H9 (cell line): ENCODE data around the gene IQCE. TPM values are rescaled to one million over a fixed set of nuclear protein-coding genes. Genes with fewer than 3 reads are reported as not detected.

ENCODE experiments used
- DNase-seq: peaks from one replicate; pipeline ENCODE4 v3.0.0-alpha.2; 2017
- H2AFZ ChIP-seq: one replicate; pipeline ENCODE4 v1.6.1; 2013; ENCODE audit warnings: mild to moderate bottlenecking, low read length, control low read depth, moderate library complexity
- H2AK5ac ChIP-seq: 2 replicates; pipeline ENCODE4 v1.6.1; 2013; ENCODE audit warnings: low read length, control low read depth, mixed read lengths; ENCODE audit not compliant: insufficient read length
- H2BK120ac ChIP-seq: one replicate; pipeline ENCODE4 v1.6.1; 2013; ENCODE audit warnings: low read depth, mild to moderate bottlenecking, low read length, control low read depth, inconsistent platforms; ENCODE audit not compliant: poor library complexity, severe bottlenecking
- H2BK12ac ChIP-seq: 2 replicates; pipeline ENCODE4 v1.6.1; 2013; ENCODE audit warnings: low read length, control low read depth, mixed read lengths, low read depth; ENCODE audit not compliant: insufficient read length
- H2BK15ac ChIP-seq: 2 replicates; pipeline ENCODE4 v1.6.1; 2013; ENCODE audit warnings: low read depth, low read length, control low read depth
- H2BK20ac ChIP-seq: one replicate; pipeline ENCODE4 v1.6.1; 2013; ENCODE audit warnings: low read depth, mild to moderate bottlenecking, low read length, control low read depth, inconsistent platforms; ENCODE audit not compliant: poor library complexity, severe bottlenecking
- H2BK5ac ChIP-seq: 2 replicates; pipeline ENCODE4 v1.6.1; 2013; ENCODE audit warnings: low read length, control low read depth, mixed read lengths; ENCODE audit not compliant: insufficient read length
- H3K14ac ChIP-seq: 2 replicates; pipeline ENCODE4 v1.6.1; 2013; ENCODE audit warnings: low read length, control low read depth; ENCODE audit not compliant: insufficient read depth
- H3K18ac ChIP-seq: 2 replicates; pipeline ENCODE4 v1.6.1; 2013; ENCODE audit warnings: low read depth, mild to moderate bottlenecking, mixed read lengths, low read length, control low read depth; ENCODE audit not compliant: insufficient read length
- H3K23ac ChIP-seq: 2 replicates; pipeline ENCODE4 v1.6.1; 2013; ENCODE audit warnings: low read length, control low read depth, mixed read lengths, low read depth; ENCODE audit not compliant: insufficient read length
- H3K23me2 ChIP-seq: 2 replicates; pipeline ENCODE4 v1.6.1; 2013; ENCODE audit warnings: low read depth, mild to moderate bottlenecking, mixed read lengths, low read length, control low read depth; ENCODE audit not compliant: insufficient read length, poor library complexity, severe bottlenecking
- H3K27ac ChIP-seq: 2 replicates; pipeline ENCODE4 v1.5.1; 2013; ENCODE audit warnings: low read length, control low read depth, mixed read lengths, low read depth; ENCODE audit not compliant: insufficient read length
- H3K27me3 ChIP-seq: 2 replicates; pipeline ENCODE4 v1.6.1; 2013; ENCODE audit warnings: low read length, control low read depth, inconsistent platforms; ENCODE audit not compliant: insufficient read depth
- H3K4ac ChIP-seq: 2 replicates; pipeline ENCODE4 v1.6.1; 2013; ENCODE audit warnings: low read depth, mild to moderate bottlenecking, control low read depth, inconsistent platforms, low read length, moderate library complexity
- H3K4me1 ChIP-seq: 2 replicates; pipeline ENCODE4 v1.6.1; 2013; ENCODE audit warnings: low read length, control low read depth, inconsistent platforms; ENCODE audit not compliant: insufficient read depth
- H3K4me2 ChIP-seq: 2 replicates; pipeline ENCODE4 v1.6.1; 2013; ENCODE audit warnings: low read length, control low read depth, mixed read lengths; ENCODE audit not compliant: insufficient read length, insufficient read depth
- H3K56ac ChIP-seq: 2 replicates; pipeline ENCODE4 v1.6.1; 2013; ENCODE audit warnings: low read depth, mild to moderate bottlenecking, mixed read lengths, low read length, control low read depth; ENCODE audit not compliant: insufficient read length
- H3K79me1 ChIP-seq: 2 replicates; pipeline ENCODE4 v1.6.1; 2013; ENCODE audit warnings: low read depth, mild to moderate bottlenecking, moderate library complexity, low read length, control low read depth, inconsistent platforms; ENCODE audit not compliant: insufficient read depth, poor library complexity, severe bottlenecking
- H3K79me2 ChIP-seq: 2 replicates; pipeline ENCODE4 v1.6.1; 2013; ENCODE audit warnings: low read length, control low read depth, inconsistent platforms; ENCODE audit not compliant: insufficient read depth
- H3K9ac ChIP-seq: 2 replicates; pipeline ENCODE4 v1.6.1; 2013; ENCODE audit warnings: low read length, control low read depth, mixed read lengths; ENCODE audit not compliant: insufficient read length; ENCODE audit errors: extremely low read depth
- H3K9me3 ChIP-seq: one replicate; pipeline ENCODE4 v1.6.1; 2013; ENCODE audit warnings: low read depth, low read length, inconsistent platforms; ENCODE audit not compliant: control insufficient read depth
- H3T11ph ChIP-seq: one replicate; pipeline ENCODE4 v1.6.1; 2013; ENCODE audit warnings: mild to moderate bottlenecking, low read length, control low read depth, inconsistent platforms
- H4K20me1 ChIP-seq: one replicate; pipeline ENCODE4 v1.6.1; 2013; ENCODE audit not compliant: control insufficient read depth, insufficient read length, insufficient read depth
- H4K5ac ChIP-seq: 2 replicates; pipeline ENCODE4 v1.6.1; 2013; ENCODE audit warnings: low read depth, mild to moderate bottlenecking, mixed read lengths, low read length, control low read depth; ENCODE audit not compliant: insufficient read length
- H4K8ac ChIP-seq: replicated peaks from 2 replicates; pipeline ENCODE4 v1.6.1; 2013; ENCODE audit warnings: low read length, control low read depth, mixed read lengths, low read depth; ENCODE audit not compliant: insufficient read length
- H4K91ac ChIP-seq: 2 replicates; pipeline ENCODE4 v1.6.1; 2013; ENCODE audit warnings: low read depth, mild to moderate bottlenecking, moderate library complexity, mixed read lengths, low read length, control low read depth; ENCODE audit not compliant: insufficient read length
- H3K27ac Mint-ChIP-seq, 3 experiments: 2 replicates in 2 of 3; 3 replicates in 1 of 3; pipeline ENCODE4 v1.8.0; 2020 to 2021; ENCODE audit warnings: mixed read lengths in 3 of 3, mild to moderate bottlenecking in 1 of 3, moderate library complexity in 1 of 3
- H3K27me3 Mint-ChIP-seq: 2 replicates; pipeline ENCODE4 v1.8.0; 2021; ENCODE audit warnings: low read depth, mild to moderate bottlenecking, moderate library complexity, mixed read lengths
- H3K36me3 Mint-ChIP-seq, 3 experiments: 2 replicates in 2 of 3; 3 replicates in 1 of 3; pipeline ENCODE4 v1.8.0; 2020 to 2021; ENCODE audit warnings: low read depth in 3 of 3, mixed read lengths in 3 of 3; ENCODE audit not compliant: insufficient read depth in 1 of 3
- H3K4me1 Mint-ChIP-seq, 2 experiments: 2 replicates each; pipeline ENCODE4 v1.8.0; 2020; ENCODE audit warnings: mixed read lengths in 2 of 2
- H3K4me3 Mint-ChIP-seq, 2 experiments: 2 replicates in 1 of 2; 3 replicates in 1 of 2; pipeline ENCODE4 v1.8.0; 2020 to 2021; ENCODE audit warnings: mild to moderate bottlenecking in 2 of 2, mixed read lengths in 2 of 2, moderate library complexity in 1 of 2
- H3K9me3 Mint-ChIP-seq, 2 experiments: 2 replicates in 1 of 2; 3 replicates in 1 of 2; pipeline ENCODE4 v1.8.0; 2020; ENCODE audit warnings: mild to moderate bottlenecking in 2 of 2, mixed read lengths in 2 of 2, moderate library complexity in 1 of 2
- CTCF ChIP-seq: fragments of 200-600 bp; sonication (generic); conservative IDR thresholded peaks from 3 replicates; pipeline ENCODE4 v1.8.0; 2021; ENCODE audit warnings: antibody characterized with exemption, mild to moderate bottlenecking
- WGBS: extraction: QIAGEN DNeasy Blood & Tissue Kit; methylation state at CpG from one replicate; pipeline ENCODE4 v1.1.7; 2013; ENCODE audit warnings: missing lambda C conversion rate, low lambda C conversion rate, mixed read lengths; ENCODE audit not compliant: insufficient read length; ENCODE audit errors: extremely low coverage; 5-methylcytosine and 5-hydroxymethylcytosine counted together
- total RNA-seq: library from RNA; stranded (reverse); gene quantifications from 2 replicates; pipeline ENCODE4 v1.2.1, GENCODE V29; 2021

IQCE gene
- total RNA-seq, 1 experiment from 2014 or later: 7.0 TPM

- WGBS: no CpG with 5 or more reads among the region's 24 CpGs
- no peak overlapping the region for H4K91ac ChIP-seq
- H3K23ac ChIP-seq: no peak overlapping the region
- H3K23me2 ChIP-seq: no peaks in the 10 kb centered on the region
- H3T11ph ChIP-seq: no peak overlapping the region
- Mint-ChIP-seq H3K27me3 (no peaks in the 10 kb centered on the region), H3K36me3 (peaks cover 0 to 4% (median 0%) of the 10 kb centered on the region in 3 experiments; a peak in 2 of 7 replicates), H3K4me3 (no peak overlapping the region), H3K27ac (peak overlapping the region in 2 of 3 experiments; percentile 53 to 77; a peak in 6 of 7 replicates), H3K9me3 (no peaks in the 10 kb centered on the region), H3K4me1 (peaks cover 9 to 21% of the 10 kb centered on the region in 2 experiments)
- no peak overlapping the region for H2BK120ac ChIP-seq
- no peak overlapping the region for H3K18ac ChIP-seq
- no peak overlapping the region for H2BK15ac ChIP-seq
- H3K4me1 ChIP-seq: no peaks in the 10 kb centered on the region
- H3K79me1 ChIP-seq: no peaks in the 10 kb centered on the region
- no peaks in the 10 kb centered on the region for H3K27me3 ChIP-seq
- H3K27ac ChIP-seq: no peak overlapping the region
- no peak overlapping the region for H4K8ac ChIP-seq
- no peaks in the 10 kb centered on the region for H3K9me3 ChIP-seq
- H3K4me2 ChIP-seq: no peak overlapping the region
- H3K9ac ChIP-seq: no peak overlapping the region
- H3K56ac ChIP-seq: no peak overlapping the region
- H4K20me1 ChIP-seq: no peaks in the 10 kb centered on the region
- no peak overlapping the region for H2BK5ac ChIP-seq
- no peak overlapping the region for H2BK12ac ChIP-seq
- no peak for TF ChIP-seq CTCF
- no peaks in the 10 kb centered on the region for H3K79me2 ChIP-seq
- no peak overlapping the region for H2AFZ ChIP-seq
- no peak overlapping the region for H4K5ac ChIP-seq
- H2BK20ac ChIP-seq: no peak overlapping the region
- H3K4ac ChIP-seq: no peak overlapping the region
- H2AK5ac ChIP-seq: no peak overlapping the region
- no peak for DNase-seq
- no peak overlapping the region; the same call in 1 of the 2 replicates for H3K14ac ChIP-seq
Observed at GRCh38 chr7:2586326-2587020, 27.7 kb downstream of the IQCE start.
